Dedifferentiated amniotic fluid mesenchymal stem cell (primary cell): ENCODE measurements around the gene CCDC200.
"Not testable (repeated sequence)": the region's sequence is repeated elsewhere in the genome, so short reads cannot be mapped to it uniquely, and the experiment has no call there.

Experiments
- DNase-seq: peaks from one replicate; pipeline ENCODE4 v3.0.0-alpha.2; 2016; ENCODE audit errors: extremely low spot score

Gene CCDC200

GRCh38 chr17:43216369-43216761 lies 12.1 kb downstream of the CCDC200 start:
- no peak for DNase-seq

- DNase-seq = no peak
Measured at GRCh38 chr17:43215341-43215740, 13.1 kb downstream of the CCDC200 start.

GRCh38 chr17:43213545-43213944 lies 14.9 kb downstream of the CCDC200 start:
- no peak for DNase-seq

- DNase-seq = no peak
Measured at GRCh38 chr17:43212641-43213490, 15.6 kb downstream of the CCDC200 start.

DNA sequence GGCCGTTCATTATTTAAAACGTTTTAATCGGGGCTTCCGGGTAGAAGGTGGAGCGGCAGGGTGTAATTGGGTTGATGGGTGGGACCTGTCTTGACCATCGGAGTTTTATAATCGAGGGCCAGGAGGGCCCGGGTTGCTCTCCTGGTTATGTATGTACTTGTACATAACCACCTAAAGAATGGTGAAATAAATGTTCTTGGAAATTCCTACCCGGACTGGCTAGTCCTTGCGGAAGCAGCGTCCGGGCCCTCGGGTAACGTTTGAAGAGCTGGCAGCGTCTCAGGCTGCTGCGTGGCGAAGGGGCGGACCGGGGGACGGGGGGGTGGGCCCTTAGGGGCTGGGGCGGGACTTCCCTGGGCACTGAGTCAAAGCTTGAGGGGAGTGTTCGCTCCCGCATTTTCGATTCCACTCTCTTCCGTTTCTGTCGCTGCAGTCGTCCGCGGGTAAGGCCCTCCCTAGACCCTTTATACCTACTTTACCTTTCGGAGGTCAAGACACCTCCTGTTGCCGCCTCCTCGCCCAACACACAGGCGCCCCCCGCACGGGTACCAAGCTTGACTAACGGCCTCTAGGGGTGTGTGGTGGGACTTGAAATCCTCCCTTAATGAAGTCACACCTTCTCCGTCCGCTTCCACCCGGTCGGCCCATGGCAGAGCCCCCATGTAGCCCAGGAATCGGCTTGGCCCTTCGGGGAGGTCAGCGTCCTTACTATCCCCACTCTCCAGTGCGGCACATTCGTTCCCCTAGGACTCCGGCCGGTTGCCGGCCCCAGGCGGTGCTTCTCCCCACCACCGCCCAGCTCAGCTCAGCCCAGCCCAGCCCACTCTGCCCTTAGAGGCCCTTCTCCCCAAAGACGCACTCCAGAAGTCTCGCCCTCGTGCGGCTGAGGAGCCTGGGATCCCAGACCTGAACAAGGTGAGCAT lies 16.7 kb downstream of the CCDC200 start, which contains the start of gene TMEM106A:
Gene TMEM106A (plus strand): TSS at position 396 of the 923 bp plus-strand sequence. CDS start 1,167 bp downstream, outside the sequence.
- peak; percentile 79 for DNase-seq

DNA sequence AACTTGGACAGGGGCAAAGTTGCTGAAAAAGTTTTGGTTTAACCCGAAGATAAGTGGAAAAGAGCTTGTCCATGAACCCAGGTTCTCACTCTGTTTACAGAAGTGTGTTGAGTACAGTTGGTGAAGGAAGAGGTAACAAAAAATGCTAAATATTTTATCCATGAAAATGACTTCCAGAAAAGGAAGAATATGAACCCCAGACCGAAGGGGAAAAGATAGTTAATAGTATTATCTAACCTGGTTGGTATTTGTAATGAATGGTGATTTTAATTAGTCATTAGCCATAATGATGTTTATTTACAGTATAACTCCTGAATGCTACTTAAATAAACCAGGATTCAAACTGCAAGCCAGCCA lies 17.3 kb downstream of the CCDC200 start:
- no peak for DNase-seq

DNA sequence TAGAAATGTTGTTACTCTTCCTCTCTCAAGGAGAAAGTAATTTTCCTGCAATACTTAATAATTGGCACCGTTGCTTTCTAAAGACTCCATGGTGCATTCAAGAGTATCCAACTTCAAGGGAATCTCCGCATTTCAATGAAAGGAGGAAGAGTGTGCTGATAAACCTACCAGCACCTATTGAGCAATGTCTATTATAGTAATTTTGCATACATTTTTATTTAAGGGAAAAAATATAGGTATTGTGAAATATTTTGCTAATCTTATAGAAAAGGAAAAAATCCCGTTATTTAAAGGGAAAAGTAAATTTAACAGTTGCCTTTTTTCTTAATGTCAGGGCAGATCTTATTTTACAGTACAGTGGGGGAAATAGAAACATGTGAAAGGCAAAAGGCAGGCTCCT lies 17.8 kb downstream of the CCDC200 start:
- no peak for DNase-seq

GRCh38 chr17:43203013-43203412 lies 25.4 kb downstream of the CCDC200 start:
- not testable (repeated sequence) for DNase-seq

DNA sequence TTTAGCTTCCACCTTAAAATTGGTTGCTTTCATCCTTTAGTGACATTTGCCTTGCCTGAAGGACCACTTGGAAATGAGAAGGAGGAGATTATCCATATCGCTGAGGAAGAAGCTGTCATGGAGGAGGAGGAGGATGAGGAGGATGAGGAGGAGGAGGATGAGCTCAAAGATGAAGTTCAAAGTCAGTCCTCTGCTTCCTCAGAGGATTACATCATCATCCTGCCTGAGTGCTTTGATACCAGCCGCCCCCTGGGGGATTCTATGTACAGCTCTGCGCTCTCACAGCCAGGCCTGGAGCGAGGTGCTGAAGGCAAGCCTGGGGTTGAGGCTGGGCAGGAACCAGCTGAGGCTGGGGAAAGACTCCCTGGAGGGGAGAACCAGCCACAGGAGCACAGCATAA lies 28.3 kb downstream of the CCDC200 start:
- no peak for DNase-seq

DNA sequence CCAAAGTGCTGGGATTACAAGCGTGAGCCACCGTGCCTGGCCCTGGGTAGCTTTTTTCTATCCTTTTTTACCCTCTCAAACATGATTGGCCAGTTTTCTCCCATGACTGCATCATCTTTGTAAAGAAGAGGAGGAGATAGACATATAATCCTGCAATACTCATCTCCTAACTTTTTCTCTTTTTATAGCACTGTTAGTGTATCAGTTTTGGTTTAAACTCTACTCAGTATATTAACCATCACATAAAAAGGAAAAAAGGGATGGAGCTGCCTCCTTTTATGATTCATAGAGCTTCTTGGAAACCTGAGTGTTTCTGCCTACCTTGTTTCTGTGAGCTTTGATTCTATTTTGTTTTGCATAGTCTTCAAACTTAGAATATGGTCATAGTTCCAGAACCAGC lies 28.8 kb downstream of the CCDC200 start:
- DNase-seq = no peak

GRCh38 chr17:43193251-43193650 lies 35.2 kb downstream of the CCDC200 start:
- DNase-seq = no peak

- DNase-seq = not testable (repeated sequence)
Measured at GRCh38 chr17:43186656-43187055, 41.8 kb downstream of the CCDC200 start.

DNA sequence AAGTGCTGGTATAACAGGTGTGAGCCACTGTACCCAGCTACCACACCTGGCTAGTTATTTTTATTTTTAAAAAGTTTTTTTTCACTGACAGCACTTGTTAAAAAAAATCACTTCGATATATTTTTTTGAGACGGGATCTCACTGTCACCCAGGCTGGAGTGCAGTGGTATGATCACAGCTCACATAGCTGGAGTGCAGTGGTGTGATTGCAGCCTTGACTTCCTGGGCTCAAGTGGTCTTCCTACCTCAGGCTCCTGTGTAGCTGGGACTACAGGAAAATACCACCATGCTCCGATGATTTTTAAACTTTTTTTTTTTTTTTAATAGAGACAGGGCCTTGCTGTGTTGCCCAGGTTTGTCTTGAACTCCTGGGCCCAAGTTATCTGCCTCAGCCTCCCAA lies 44.5 kb downstream of the CCDC200 start:
- no peak for DNase-seq

DNA sequence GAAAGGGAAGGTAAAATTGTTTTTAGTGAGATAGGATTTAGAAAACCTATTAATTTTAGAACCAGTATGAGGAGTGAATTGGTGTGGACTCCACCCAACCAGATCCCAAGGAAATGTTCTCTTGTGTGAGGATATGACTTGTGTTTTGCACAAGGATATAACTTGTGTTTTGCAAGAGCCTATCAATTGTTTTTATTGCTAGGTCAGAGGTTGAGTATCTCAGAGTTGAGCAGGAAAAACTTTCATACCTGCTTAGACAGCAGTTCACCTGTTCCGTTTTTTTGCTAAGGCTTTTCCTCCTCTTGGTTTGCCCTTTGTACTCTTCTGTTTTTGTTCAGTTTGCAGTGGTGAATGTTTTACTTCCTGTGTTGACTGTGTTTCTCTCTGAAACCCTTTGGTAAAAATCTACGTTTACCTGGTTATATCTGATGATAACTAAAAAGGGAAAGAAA lies 52.3 kb downstream of the CCDC200 start:
- DNase-seq = no peak

DNA sequence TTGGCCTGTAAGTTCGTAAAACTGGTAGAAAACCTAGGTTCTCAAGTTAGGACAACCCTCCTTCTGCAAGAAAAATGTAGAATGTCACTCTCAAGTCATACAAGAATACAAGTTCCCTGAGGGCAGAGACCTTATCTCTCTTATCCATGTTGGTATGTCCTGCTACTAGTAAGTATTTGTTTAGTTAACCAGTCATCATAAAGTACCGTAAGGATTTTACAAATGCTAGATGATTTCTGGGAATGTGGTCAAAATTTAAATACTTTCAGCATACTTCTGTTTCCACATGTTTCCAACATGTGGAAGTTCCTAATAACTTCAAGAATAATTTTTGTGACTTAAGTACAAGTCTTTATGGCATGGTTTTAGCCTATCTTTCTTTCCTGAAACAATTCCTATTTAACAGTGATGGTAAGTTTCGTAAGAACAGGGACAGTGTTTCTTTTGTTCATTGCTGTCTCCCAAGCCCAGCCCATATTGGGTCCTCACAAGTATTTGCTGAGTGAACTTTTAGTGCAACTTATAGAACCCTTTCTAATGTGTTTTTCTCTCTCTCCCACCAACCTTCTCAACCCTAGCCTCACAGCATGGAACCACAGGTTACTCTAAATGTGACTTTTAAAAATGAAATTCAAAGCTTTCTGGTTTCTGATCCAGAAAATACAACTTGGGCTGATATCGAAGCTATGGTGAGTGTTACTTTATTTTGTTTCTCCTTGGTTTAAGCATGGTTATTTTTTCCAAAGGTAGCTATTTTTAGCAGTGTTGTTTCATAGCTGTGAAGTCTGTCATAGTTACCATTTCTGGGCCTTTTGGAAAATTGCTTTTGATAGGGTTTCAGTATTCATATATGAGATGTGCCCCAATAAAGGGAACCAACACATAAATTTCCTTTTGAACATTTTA lies 53.0 kb downstream of the CCDC200 start:
- DNase-seq = peak; percentile 78

GRCh38 chr17:43171586-43172487 lies 56.6 kb downstream of the CCDC200 start:
- DNase-seq = peak; percentile 86
